ENCODE data around the gene IGF1R.

GRCh38 chr15:98681061-98681460 lies 32.7 kb downstream of the IGF1R start:
- TF ChIP-seq, protein P1, sequence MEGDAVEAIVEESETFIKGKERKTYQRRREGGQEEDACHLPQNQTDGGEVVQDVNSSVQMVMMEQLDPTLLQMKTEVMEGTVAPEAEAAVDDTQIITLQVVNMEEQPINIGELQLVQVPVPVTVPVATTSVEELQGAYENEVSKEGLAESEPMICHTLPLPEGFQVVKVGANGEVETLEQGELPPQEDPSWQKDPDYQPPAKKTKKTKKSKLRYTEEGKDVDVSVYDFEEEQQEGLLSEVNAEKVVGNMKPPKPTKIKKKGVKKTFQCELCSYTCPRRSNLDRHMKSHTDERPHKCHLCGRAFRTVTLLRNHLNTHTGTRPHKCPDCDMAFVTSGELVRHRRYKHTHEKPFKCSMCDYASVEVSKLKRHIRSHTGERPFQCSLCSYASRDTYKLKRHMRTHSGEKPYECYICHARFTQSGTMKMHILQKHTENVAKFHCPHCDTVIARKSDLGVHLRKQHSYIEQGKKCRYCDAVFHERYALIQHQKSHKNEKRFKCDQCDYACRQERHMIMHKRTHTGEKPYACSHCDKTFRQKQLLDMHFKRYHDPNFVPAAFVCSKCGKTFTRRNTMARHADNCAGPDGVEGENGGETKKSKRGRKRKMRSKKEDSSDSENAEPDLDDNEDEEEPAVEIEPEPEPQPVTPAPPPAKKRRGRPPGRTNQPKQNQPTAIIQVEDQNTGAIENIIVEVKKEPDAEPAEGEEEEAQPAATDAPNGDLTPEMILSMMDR (IDR thresholded peaks at IDR 0.05): no peak
- no peak for TF ChIP-seq POLR2A (IDR thresholded peaks at IDR 0.05)
